IPS-18c (cell line): ENCODE measurements around the gene CDC42EP4.
"Not testable (repeated sequence)": the region's sequence is repeated elsewhere in the genome, so short reads cannot be mapped to it uniquely, and the experiment has no call there.

Experiments
- H3K4me3 ChIP-seq: 2 replicates; pipeline ENCODE4 v1.7.0; 2013; ENCODE audit warnings: low read depth, mild to moderate bottlenecking, low read length, moderate library complexity; ENCODE audit not compliant: insufficient read depth
- H3K9me3 ChIP-seq: one replicate; pipeline ENCODE4 v1.6.1; 2013; ENCODE audit warnings: mild to moderate bottlenecking, low read length, moderate library complexity; ENCODE audit not compliant: control insufficient read depth, insufficient read depth

CDC42EP4 gene

DNA sequence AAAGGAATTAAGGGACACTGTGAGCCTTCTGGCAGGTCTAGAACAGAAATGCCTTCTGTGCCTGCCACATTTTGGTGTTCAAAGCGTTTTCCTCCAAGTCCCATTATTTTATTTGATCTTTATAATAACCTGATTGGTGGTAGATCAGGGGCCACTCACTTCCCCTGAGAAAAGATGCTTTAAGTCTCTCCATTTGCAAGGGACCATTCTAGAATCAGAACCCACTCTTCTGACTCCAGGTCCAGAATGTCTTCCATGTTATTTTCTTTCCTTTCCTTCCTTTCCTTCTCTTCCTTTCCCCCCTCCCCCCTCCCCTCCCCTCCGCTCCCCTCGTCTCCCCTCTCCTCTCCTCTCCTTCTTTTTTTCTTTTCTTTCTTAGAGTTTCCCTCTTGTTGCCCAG is 19.3 kb upstream of the CDC42EP4 start:
- Histone ChIP-seq H3K4me3 (no peak overlapping the region), H3K9me3 (no peaks in the 10 kb centered on the region)

DNA sequence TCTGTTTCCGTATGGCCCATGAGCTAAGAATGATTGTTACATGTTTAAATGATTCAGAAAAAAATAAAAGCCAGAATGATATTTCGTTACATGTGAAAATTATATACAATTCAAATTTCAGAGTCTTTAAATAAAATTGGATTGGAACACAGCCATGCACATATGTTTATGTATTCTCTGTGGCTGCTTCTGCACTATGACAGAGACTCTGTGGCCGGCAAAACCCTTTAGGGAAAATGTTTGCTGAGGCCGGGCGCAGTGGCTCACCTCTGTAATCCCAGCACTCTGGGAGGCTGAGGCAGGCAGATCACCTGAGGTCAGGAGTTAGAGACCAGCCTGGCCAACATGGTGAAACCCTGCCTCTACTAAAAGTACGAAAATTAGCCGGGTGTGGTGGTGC is 15.9 kb upstream of the CDC42EP4 start:
- no peaks in the 10 kb centered on the region for H3K9me3 ChIP-seq
- no peak overlapping the region for H3K4me3 ChIP-seq

GRCh38 chr17:73325527-73325842 is 13.7 kb upstream of the CDC42EP4 start:
- no peak overlapping the region; the same call in 1 of the 2 replicates for H3K4me3 ChIP-seq
- H3K9me3 ChIP-seq: no peaks in the 10 kb centered on the region

GRCh38 chr17:73324711-73325526 is 13.1 kb upstream of the CDC42EP4 start:
- H3K4me3 ChIP-seq: no peak overlapping the region
- no peaks in the 10 kb centered on the region for H3K9me3 ChIP-seq

DNA sequence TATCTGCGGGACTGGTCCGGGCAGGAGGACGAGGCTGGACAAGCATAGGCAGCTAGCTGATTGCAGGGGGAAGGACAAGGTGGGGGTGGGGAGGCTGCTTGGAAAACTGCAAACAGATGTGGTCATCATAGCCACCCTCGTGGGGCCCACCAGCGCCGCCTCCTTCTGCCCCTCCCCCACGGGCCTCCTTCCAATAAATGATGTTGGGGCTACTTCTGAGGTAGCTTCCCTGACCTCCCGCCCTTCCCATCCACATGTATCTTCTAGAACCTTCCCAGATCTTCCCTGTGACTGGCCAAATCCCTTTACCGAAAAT is 12.3 kb upstream of the CDC42EP4 start:
- Histone ChIP-seq H3K4me3 (no peak overlapping the region; the same call in 1 of the 2 replicates), H3K9me3 (no peaks in the 10 kb centered on the region)

DNA sequence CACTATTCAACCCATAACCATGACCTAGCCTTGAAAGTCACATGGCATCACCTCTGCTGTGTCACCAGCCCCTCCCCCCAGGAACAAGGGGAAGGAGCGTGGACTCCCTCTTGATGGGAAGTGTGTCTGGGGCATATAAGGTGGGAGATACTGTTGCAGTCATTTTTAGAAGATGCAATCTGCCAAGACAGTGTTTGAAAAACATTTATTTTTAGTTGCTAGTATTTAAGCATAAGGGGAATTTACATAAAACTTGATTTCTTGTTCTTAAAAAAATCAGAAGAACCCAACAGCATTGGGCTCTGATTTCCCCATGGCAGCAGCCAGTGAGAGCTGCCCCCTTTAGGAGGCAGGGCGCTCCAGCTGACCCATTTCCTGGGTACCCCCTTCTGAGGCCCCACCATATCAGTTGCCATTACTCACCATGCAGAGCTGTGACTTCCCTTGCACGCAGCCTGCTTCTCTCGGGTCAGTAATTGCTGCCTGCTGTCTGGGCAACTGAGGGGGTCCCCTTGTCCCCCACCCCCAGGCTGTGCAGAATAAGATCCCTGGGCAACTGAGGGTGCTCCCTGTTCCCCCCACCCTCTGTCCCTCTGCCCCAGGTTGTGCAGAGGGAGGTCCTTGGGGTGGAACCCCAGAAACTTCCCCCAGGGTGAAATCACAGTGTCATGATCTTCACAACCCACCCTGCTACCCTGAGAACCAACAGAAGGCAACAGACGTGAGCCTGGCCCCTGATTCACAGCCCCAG is 11.8 kb upstream of the CDC42EP4 start:
- Histone ChIP-seq H3K4me3 (no peak overlapping the region), H3K9me3 (no peaks in the 10 kb centered on the region)

- Histone ChIP-seq H3K9me3 (no peaks in the 10 kb centered on the region), H3K4me3 (no peak overlapping the region)
Observed at GRCh38 chr17:73320601-73321264, 8.9 kb upstream of the CDC42EP4 start.

- no peaks in the 10 kb centered on the region for H3K9me3 ChIP-seq
Observed at GRCh38 chr17:73319766-73320165, 8.0 kb upstream of the CDC42EP4 start.

GRCh38 chr17:73318836-73319235 is 7.0 kb upstream of the CDC42EP4 start:
- no peak overlapping the region for H3K4me3 ChIP-seq
- H3K9me3 ChIP-seq: no peaks in the 10 kb centered on the region

More at GRCh38 chr17:73319766-73320165, 8.0 kb upstream of the CDC42EP4 start:
- H3K4me3 ChIP-seq: no peak overlapping the region

DNA sequence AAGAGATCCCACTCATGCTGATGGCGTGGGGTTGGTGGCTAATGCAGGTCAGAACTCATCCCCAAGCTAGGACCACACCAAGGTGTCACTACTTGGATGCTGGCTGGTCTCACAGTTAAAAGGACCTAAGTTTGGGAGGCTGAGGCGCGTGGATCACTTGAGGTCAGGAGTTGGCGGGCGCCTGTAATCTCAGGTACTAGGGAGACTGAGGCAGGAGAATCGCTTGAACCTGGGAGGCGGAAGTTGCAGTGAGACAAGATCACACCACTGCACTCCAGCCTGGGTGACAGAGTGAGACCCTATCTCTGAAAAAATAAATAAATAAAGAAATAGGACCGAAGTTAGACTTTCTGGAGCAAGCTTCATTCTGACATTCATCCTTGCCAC is 6.6 kb upstream of the CDC42EP4 start:
- Histone ChIP-seq H3K9me3 (no peaks in the 10 kb centered on the region), H3K4me3 (no peak overlapping the region)

DNA sequence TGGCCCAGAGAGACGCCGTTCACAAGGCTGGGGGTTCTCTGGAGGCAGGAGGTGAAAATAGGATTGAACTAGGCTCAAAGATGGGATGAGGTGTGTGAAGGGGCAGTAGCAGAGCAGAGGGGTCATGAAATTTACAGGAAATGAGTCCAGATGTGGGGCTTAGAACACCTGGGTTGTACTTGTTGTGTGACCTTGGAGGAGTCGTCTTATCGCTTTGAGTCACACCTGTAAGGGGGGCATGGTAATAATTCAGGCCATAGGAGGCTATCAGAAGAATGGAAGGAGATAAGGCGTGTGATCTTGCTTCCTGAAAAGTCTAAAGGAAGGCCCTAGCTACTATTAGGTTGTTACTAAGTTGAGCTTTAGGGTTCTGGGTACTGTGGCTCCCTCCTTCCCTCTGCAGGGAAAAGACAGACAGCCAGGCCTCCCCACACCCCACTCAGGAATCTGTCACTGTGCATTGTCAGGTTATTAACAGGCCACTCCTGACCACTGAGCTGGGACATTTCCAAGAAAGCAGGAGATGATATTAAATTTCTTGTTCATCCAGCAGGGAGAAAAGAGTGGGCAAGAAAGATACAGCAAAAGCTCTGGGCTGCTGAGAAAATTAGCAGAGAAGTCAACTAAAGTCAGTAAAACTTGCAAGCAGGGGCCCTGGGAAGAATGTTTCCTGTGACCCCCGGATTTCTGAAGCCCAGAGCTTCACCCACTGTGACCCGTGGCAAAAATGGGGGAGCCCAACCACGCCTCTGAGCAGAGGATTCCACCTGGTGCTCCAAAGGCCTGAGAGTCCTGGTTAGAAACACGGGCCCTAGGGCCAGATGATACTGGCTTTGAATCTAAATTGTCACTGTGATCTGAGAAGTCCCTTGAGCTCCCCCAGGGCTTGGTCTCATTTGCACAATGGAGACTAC is 6.0 kb upstream of the CDC42EP4 start:
- no peaks in the 10 kb centered on the region for H3K9me3 ChIP-seq
- H3K4me3 ChIP-seq: no peak overlapping the region

- Histone ChIP-seq H3K9me3 (no peaks in the 10 kb centered on the region), H3K4me3 (no peak overlapping the region; the same call in 1 of the 2 replicates)
Observed at GRCh38 chr17:73316919-73317505, 5.2 kb upstream of the CDC42EP4 start.

DNA sequence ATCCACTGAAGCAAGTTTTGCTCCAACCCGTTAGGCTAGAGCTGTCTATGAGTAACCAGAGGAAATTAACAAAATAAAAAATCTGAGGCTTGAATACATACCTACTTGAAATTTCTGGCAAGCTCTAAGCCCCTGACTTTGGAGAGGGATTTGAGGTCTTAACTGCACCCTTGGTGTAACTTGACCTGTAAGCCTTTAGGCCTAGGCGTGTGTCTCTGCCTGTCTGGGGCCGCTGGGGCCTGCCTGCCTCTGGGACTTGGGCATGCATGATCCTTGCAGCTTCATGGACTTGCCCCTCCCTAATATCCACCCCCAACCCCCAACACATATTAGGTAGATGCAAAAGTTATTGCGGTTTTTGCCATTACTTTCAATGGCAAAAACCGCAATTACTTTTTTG is 3.7 kb upstream of the CDC42EP4 start:
- Histone ChIP-seq H3K9me3 (no peaks in the 10 kb centered on the region), H3K4me3 (no peak overlapping the region)

DNA sequence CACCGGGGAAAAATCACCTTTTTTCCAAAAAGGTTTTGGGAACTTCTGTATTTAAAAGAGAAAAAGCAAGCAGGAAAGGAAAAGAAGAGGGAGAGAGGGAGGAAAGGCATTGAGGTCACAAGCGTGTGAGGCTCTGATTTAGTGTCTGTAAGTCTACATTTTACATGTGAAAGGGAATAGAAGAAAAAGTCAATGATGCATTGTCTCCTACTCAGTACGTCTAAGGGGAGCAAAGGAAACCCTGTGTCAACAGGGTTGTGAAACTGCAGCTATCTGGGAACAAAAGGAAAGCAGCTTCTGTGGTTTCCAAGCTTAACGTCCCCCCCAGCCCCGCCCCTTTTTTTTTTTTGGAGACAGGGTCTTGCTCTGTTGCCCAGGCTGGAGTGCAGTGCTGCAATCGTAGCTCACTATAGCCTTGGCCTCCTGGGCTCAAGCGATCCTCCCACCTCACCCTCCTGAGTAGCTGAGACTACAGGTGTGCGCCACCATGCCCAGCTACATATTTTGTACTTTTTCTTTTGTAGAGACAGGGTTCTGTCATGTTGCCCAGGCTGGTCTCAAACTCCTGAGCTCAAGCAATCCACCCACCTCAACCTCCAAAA is 1.8 kb upstream of the CDC42EP4 start:
- no peaks in the 10 kb centered on the region for H3K9me3 ChIP-seq
- no peak overlapping the region; the same call in 1 of the 2 replicates for H3K4me3 ChIP-seq

DNA sequence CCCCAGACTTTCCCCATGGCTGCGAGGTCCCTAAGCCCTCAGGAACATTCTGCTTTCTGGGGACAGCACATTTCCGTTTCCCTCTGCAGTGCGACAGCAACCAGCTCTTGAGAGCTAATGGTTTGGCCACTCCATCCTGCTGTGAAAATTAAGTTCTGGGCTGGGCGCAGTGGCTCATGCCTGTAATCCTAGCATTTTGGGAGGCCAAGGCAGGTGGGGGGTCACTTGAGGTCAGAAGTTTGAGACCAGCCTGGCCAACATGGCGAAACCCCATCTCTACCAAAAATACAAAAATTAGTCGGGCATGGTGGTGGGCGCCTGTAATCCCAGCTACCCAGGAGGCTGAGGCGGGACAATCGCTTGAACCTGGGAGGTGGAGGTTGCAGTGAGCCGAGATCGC is 1.1 kb upstream of the CDC42EP4 start:
- H3K9me3 ChIP-seq, H3K4me3 ChIP-seq: not testable (repeated sequence)

GRCh38 chr17:73311428-73311780 is 397 bp downstream of the CDC42EP4 start:
- peak overlapping the region; percentile 87 for H3K4me3 ChIP-seq

More at GRCh38 chr17:73311428-73311780, 397 bp downstream of the CDC42EP4 start:
- no peaks in the 10 kb centered on the region for H3K9me3 ChIP-seq
